Loucy (cell line): ENCODE measurements around the gene TBXT.

Source experiments
- H2AFZ ChIP-seq: fragments of 200-600 bp; sonication (generic); 2 replicates; pipeline ENCODE4 v1.6.0; 2016; ENCODE audit warnings: antibody characterized with exemption, mild to moderate bottlenecking, low read length, moderate library complexity
- H3F3A ChIP-seq: fragments of 200-600 bp; 2 replicates; pipeline ENCODE4 v1.6.0; 2016; ENCODE audit warnings: antibody characterized with exemption, low read depth, mild to moderate bottlenecking
- H3K27me3 ChIP-seq: fragments of 200-600 bp; sonication (generic); 2 replicates; pipeline ENCODE4 v1.6.1; 2014; ENCODE audit warnings: low read length, mild to moderate bottlenecking; ENCODE audit not compliant: insufficient read depth, poor library complexity, severe bottlenecking
- H3K36me3 ChIP-seq: fragments of 200-600 bp; sonication (generic); 2 replicates; pipeline ENCODE4 v1.6.1; 2016; ENCODE audit warnings: low read length; ENCODE audit not compliant: insufficient read depth
- H3K4me1 ChIP-seq: fragments of 200-600 bp; sonication (generic); 2 replicates; pipeline ENCODE4 v1.5.1; 2014; ENCODE audit warnings: low read length, mild to moderate bottlenecking; ENCODE audit not compliant: insufficient read depth, poor library complexity, severe bottlenecking
- H3K4me2 ChIP-seq: fragments of 200-600 bp; sonication (generic); 2 replicates; pipeline ENCODE4 v1.6.0; 2014; ENCODE audit warnings: antibody characterized with exemption, low read length, low read depth, mild to moderate bottlenecking; ENCODE audit not compliant: poor library complexity, severe bottlenecking
- H3K4me3 ChIP-seq: fragments of 200-600 bp; sonication (generic); 2 replicates; pipeline ENCODE4 v1.5.1; 2014; ENCODE audit warnings: low read length, mild to moderate bottlenecking, mixed read lengths; ENCODE audit not compliant: poor library complexity, severe bottlenecking
- H3K79me2 ChIP-seq: fragments of 200-600 bp; sonication (generic); 2 replicates; pipeline ENCODE4 v1.6.1; 2014; ENCODE audit warnings: low read length; ENCODE audit not compliant: insufficient read depth
- H3K9ac ChIP-seq: fragments of 200-600 bp; sonication (generic); 2 replicates; pipeline ENCODE4 v1.6.0; 2014; ENCODE audit warnings: mild to moderate bottlenecking, low read depth, low read length, moderate library complexity; ENCODE audit not compliant: poor library complexity, severe bottlenecking
- H3K9me2 ChIP-seq: fragments of 200-600 bp; sonication (generic); replicated peaks from 2 replicates; pipeline ENCODE4 v1.6.1; 2016; ENCODE audit warnings: low read depth, low read length, mixed read lengths
- H3K9me3 ChIP-seq: fragments of 200-600 bp; sonication (generic); 2 replicates; pipeline ENCODE4 v1.6.1; 2014; ENCODE audit warnings: mild to moderate bottlenecking, antibody characterized with exemption, low read length, low read depth; ENCODE audit not compliant: insufficient read depth
- H4K20me1 ChIP-seq: fragments of 200-600 bp; sonication (generic); 2 replicates; pipeline ENCODE4 v1.6.0; 2014; ENCODE audit warnings: antibody characterized with exemption, low read length, mild to moderate bottlenecking; ENCODE audit not compliant: insufficient read depth, poor library complexity, severe bottlenecking
- EZH2phosphoT487 ChIP-seq: fragments of 200-600 bp; IDR thresholded peaks from 2 replicates; pipeline ENCODE4 v1.6.1; 2018; ENCODE audit warnings: antibody characterized with exemption, mild to moderate bottlenecking, moderate library complexity, borderline replicate concordance
- TF ChIP-seq, protein P1 (sequence below): fragments of 200-600 bp; sonication (generic); conservative IDR thresholded peaks from 2 replicates; pipeline ENCODE4 v1.5.1; 2014; ENCODE audit warnings: mild to moderate bottlenecking, antibody characterized with exemption, low read length

TBXT gene

DNA sequence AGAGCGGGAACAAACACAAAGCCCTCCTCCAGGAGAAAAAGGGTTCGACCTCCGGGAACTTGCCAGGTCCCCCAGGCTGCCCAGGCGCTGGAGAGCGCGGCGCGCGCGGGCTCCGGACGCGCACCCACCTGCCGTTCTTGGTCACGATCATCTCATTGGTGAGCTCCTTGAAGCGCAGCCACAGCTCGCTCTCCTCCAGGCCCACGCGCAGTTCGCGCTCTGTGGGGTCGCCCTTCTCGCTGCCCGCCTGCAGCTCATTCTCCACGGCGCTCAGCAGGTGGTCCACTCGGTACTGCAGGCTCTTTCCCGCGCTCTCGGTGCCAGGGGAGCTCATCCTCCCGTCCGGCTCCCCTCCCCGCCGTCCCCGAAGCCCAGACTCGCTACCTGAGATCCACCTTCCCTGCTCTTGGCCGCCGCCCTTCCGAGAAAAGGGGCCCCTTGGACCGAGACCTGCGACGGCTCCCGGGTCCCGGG, 356 bp downstream of the TBXT start:
- Histone ChIP-seq H4K20me1 (no peaks in the 10 kb centered on the region), H3K4me3 (no peak overlapping the region), H3K27me3 (no peaks in the 10 kb centered on the region), H3K4me2 (no peak overlapping the region), H2AFZ (no peak overlapping the region), H3K9ac (no peak overlapping the region), H3K4me1 (peaks cover 18% of the 10 kb centered on the region), H3K36me3 (no peaks in the 10 kb centered on the region), H3F3A (no peaks in the 10 kb centered on the region), H3K9me3 (no peaks in the 10 kb centered on the region), H3K79me2 (no peaks in the 10 kb centered on the region), H3K9me2 (no peaks in the 10 kb centered on the region)
- TF ChIP-seq EZH2phosphoT487 = no peak
- TF ChIP-seq, protein P1, sequence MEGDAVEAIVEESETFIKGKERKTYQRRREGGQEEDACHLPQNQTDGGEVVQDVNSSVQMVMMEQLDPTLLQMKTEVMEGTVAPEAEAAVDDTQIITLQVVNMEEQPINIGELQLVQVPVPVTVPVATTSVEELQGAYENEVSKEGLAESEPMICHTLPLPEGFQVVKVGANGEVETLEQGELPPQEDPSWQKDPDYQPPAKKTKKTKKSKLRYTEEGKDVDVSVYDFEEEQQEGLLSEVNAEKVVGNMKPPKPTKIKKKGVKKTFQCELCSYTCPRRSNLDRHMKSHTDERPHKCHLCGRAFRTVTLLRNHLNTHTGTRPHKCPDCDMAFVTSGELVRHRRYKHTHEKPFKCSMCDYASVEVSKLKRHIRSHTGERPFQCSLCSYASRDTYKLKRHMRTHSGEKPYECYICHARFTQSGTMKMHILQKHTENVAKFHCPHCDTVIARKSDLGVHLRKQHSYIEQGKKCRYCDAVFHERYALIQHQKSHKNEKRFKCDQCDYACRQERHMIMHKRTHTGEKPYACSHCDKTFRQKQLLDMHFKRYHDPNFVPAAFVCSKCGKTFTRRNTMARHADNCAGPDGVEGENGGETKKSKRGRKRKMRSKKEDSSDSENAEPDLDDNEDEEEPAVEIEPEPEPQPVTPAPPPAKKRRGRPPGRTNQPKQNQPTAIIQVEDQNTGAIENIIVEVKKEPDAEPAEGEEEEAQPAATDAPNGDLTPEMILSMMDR = no peak

GRCh38 chr6:166166314-166167257, 1.1 kb downstream of the TBXT start:
- H3K9me3 ChIP-seq = no peaks in the 10 kb centered on the region
- H3K9ac ChIP-seq = no peak overlapping the region
- H3K36me3 ChIP-seq = no peaks in the 10 kb centered on the region
- H2AFZ ChIP-seq = no peak overlapping the region
- H3K4me2 ChIP-seq = no peak overlapping the region
- no peaks in the 10 kb centered on the region for H4K20me1 ChIP-seq
- H3K4me1 ChIP-seq = peaks cover 11% of the 10 kb centered on the region
- no peaks in the 10 kb centered on the region for H3K79me2 ChIP-seq
- H3F3A ChIP-seq = no peaks in the 10 kb centered on the region
- H3K9me2 ChIP-seq = no peaks in the 10 kb centered on the region
- no peaks in the 10 kb centered on the region for H3K27me3 ChIP-seq
- TF ChIP-seq EZH2phosphoT487 = no peak
- TF ChIP-seq, protein P1 = no peak
- H3K4me3 ChIP-seq = no peak overlapping the region

- Histone ChIP-seq H3K4me2 (no peak overlapping the region), H3K27me3 (no peaks in the 10 kb centered on the region), H3K9me3 (no peaks in the 10 kb centered on the region), H4K20me1 (no peaks in the 10 kb centered on the region), H3K4me1 (peaks cover 3% of the 10 kb centered on the region), H3K9ac (no peak overlapping the region), H3F3A (no peaks in the 10 kb centered on the region), H3K4me3 (no peak overlapping the region), H3K36me3 (no peaks in the 10 kb centered on the region), H3K79me2 (no peaks in the 10 kb centered on the region), H3K9me2 (no peaks in the 10 kb centered on the region), H2AFZ (no peak overlapping the region)
- TF ChIP-seq, protein P1 = no peak
- no peak for TF ChIP-seq EZH2phosphoT487
Observed at GRCh38 chr6:166165558-166166313, 1.9 kb downstream of the TBXT start.
